ENCODE results near the gene FBXO47. TPM values are rescaled to one million over a fixed set of nuclear protein-coding genes. Genes with fewer than 3 reads are reported as not detected.
A peak's percentile ranks its signal among the peaks of the same experiment; 100 is the strongest.
"Not testable (repeated sequence)": the region's sequence is repeated elsewhere in the genome, so short reads cannot be mapped to it uniquely, and the experiment has no call there.

Gene FBXO47
- total RNA-seq, 2 donors from 2014 or later, result 0.18 TPM; not detected in 1

- H3K27ac Mint-ChIP-seq, result no peak overlapping the region
- no peak for DNase-seq (ENCODE audit: low spot score in 2 of 2)
- ATAC-seq, result no peak
- no peaks in the 10 kb centered on the region for H3K9me3 Mint-ChIP-seq
- no peaks in the 10 kb centered on the region for H3K36me3 Mint-ChIP-seq
Measured at GRCh38 chr17:38984666-38985065, 17.5 kb upstream of the FBXO47 start.

- Mint-ChIP-seq H3K36me3 (no peaks in the 10 kb centered on the region), H3K9me3 (no peaks in the 10 kb centered on the region), H3K27ac (no peak overlapping the region)
- peak; percentile 59 to 63 for ATAC-seq
- DNase-seq (ENCODE audit: low spot score in 2 of 2), result peak in 1 of 2 donors; percentile 38
Measured at GRCh38 chr17:38982858-38983746, 15.9 kb upstream of the FBXO47 start.

GRCh38 chr17:38981636-38982035 is 14.4 kb upstream of the FBXO47 start:
- H3K27ac Mint-ChIP-seq, result no peak overlapping the region
- no peaks in the 10 kb centered on the region for H3K9me3 Mint-ChIP-seq
- ATAC-seq (no peak), DNase-seq (ENCODE audit: low spot score in 2 of 2) (no peak)
- H3K36me3 Mint-ChIP-seq, result no peaks in the 10 kb centered on the region

GRCh38 chr17:38980490-38981217 is 13.5 kb upstream of the FBXO47 start:
- Mint-ChIP-seq H3K9me3 (no peaks in the 10 kb centered on the region), H3K36me3 (no peaks in the 10 kb centered on the region), H3K27ac (no peak overlapping the region)
- ATAC-seq, result no peak
- DNase-seq (ENCODE audit: low spot score in 2 of 2), result no peak

GRCh38 chr17:38978180-38978579 is 11.0 kb upstream of the FBXO47 start:
- DNase-seq (ENCODE audit: low spot score in 2 of 2), result no peak
- H3K9me3 Mint-ChIP-seq, result no peaks in the 10 kb centered on the region
- no peak overlapping the region for H3K27ac Mint-ChIP-seq
- no peaks in the 10 kb centered on the region for H3K36me3 Mint-ChIP-seq
- ATAC-seq, result no peak

- H3K36me3 Mint-ChIP-seq, result not testable (repeated sequence)
Measured at GRCh38 chr17:38976187-38976551, 9.0 kb upstream of the FBXO47 start.

GRCh38 chr17:38970804-38971203 is 3.6 kb upstream of the FBXO47 start:
- ATAC-seq (no peak), DNase-seq (ENCODE audit: low spot score in 2 of 2) (no peak)
- Mint-ChIP-seq H3K9me3 (no peaks in the 10 kb centered on the region), H3K27ac (no peak overlapping the region), H3K36me3 (peaks cover 0 to 4% of the 10 kb centered on the region in 2 donors)

More at GRCh38 chr17:38976187-38976551, 9.0 kb upstream of the FBXO47 start:
- ATAC-seq, result peak in 1 of 2 donors; percentile 63
- not testable (repeated sequence) for H3K9me3 Mint-ChIP-seq; H3K27ac Mint-ChIP-seq; DNase-seq (ENCODE audit: low spot score in 2 of 2)

- no peak for ATAC-seq
- peaks cover 0 to 4% of the 10 kb centered on the region in 2 donors for H3K36me3 Mint-ChIP-seq
- no peaks in the 10 kb centered on the region for H3K9me3 Mint-ChIP-seq
- no peak for DNase-seq (ENCODE audit: low spot score in 2 of 2)
- H3K27ac Mint-ChIP-seq, result no peak overlapping the region
Measured at GRCh38 chr17:38970128-38970527, 2.9 kb upstream of the FBXO47 start.

- DNase-seq (ENCODE audit: low spot score in 2 of 2), result no peak
- Mint-ChIP-seq H3K9me3 (no peaks in the 10 kb centered on the region), H3K27ac (no peak overlapping the region), H3K36me3 (peaks cover 0 to 4% of the 10 kb centered on the region in 2 donors)
- ATAC-seq, result no peak
Measured at GRCh38 chr17:38969281-38969680, 2.1 kb upstream of the FBXO47 start.

- no peak overlapping the region for H3K27ac Mint-ChIP-seq
- no peak for ATAC-seq
- H3K36me3 Mint-ChIP-seq, result no peaks in the 10 kb centered on the region
- no peak for DNase-seq (ENCODE audit: low spot score in 2 of 2)
- no peaks in the 10 kb centered on the region for H3K9me3 Mint-ChIP-seq
Measured at GRCh38 chr17:38961413-38961812, 5.8 kb downstream of the FBXO47 start.

- ATAC-seq (peak in 1 of 2 donors; percentile 59), DNase-seq (ENCODE audit: low spot score in 2 of 2) (no peak)
- Mint-ChIP-seq H3K9me3 (no peaks in the 10 kb centered on the region), H3K27ac (peak overlapping the region in 1 of 2 donors; percentile 29), H3K36me3 (no peaks in the 10 kb centered on the region)
Measured at GRCh38 chr17:38960402-38960801, 6.8 kb downstream of the FBXO47 start.

- Mint-ChIP-seq H3K36me3 (no peaks in the 10 kb centered on the region), H3K27ac (no peak overlapping the region), H3K9me3 (no peaks in the 10 kb centered on the region)
- DNase-seq (ENCODE audit: low spot score in 2 of 2) (no peak), ATAC-seq (peak in 1 of 2 donors; percentile 49)
Measured at GRCh38 chr17:38959508-38959907, 7.7 kb downstream of the FBXO47 start.

- Mint-ChIP-seq H3K36me3 (no peaks in the 10 kb centered on the region), H3K27ac (no peak overlapping the region), H3K9me3 (no peaks in the 10 kb centered on the region)
- DNase-seq (ENCODE audit: low spot score in 2 of 2), result no peak
- no peak for ATAC-seq
Measured at GRCh38 chr17:38958756-38959155, 8.4 kb downstream of the FBXO47 start.

- no peaks in the 10 kb centered on the region for H3K9me3 Mint-ChIP-seq
- no peaks in the 10 kb centered on the region for H3K36me3 Mint-ChIP-seq
- DNase-seq (ENCODE audit: low spot score in 2 of 2) (no peak), ATAC-seq (no peak)
- H3K27ac Mint-ChIP-seq, result no peak overlapping the region
Measured at GRCh38 chr17:38958326-38958725, 8.9 kb downstream of the FBXO47 start.

GRCh38 chr17:38953800-38954199 is 13.4 kb downstream of the FBXO47 start:
- not testable (repeated sequence) for H3K27ac Mint-ChIP-seq; H3K9me3 Mint-ChIP-seq; DNase-seq (ENCODE audit: low spot score in 2 of 2); ATAC-seq; H3K36me3 Mint-ChIP-seq

GRCh38 chr17:38947189-38947588 is 20.0 kb downstream of the FBXO47 start:
- no peak for DNase-seq (ENCODE audit: low spot score in 2 of 2)
- peak; percentile 63 to 65 for ATAC-seq
- H3K27ac Mint-ChIP-seq, result no peak overlapping the region
- H3K9me3 Mint-ChIP-seq, result no peaks in the 10 kb centered on the region
- H3K36me3 Mint-ChIP-seq, result no peaks in the 10 kb centered on the region

GRCh38 chr17:38943607-38944006 is 23.6 kb downstream of the FBXO47 start:
- DNase-seq (ENCODE audit: low spot score in 2 of 2) (no peak), ATAC-seq (peak; percentile 54 to 70)
- no peaks in the 10 kb centered on the region for H3K9me3 Mint-ChIP-seq
- H3K36me3 Mint-ChIP-seq, result no peaks in the 10 kb centered on the region
- peak overlapping the region; percentile 48 to 65 for H3K27ac Mint-ChIP-seq

Measured in activated naive CD4-positive, alpha-beta T cell treated with anti-CD3 and anti-CD28 coated beads, Interleukin-2, amount 50 U/mL, for 72 hours (primary cell).